ENCODE measurements around the gene CLEC4A. TPM values are rescaled to one million over a fixed set of nuclear protein-coding genes. Genes with fewer than 3 reads are reported as not detected.
A peak's percentile ranks its signal among the peaks of the same experiment; 100 is the strongest.
"Not testable (repeated sequence)": the region's sequence is repeated elsewhere in the genome, so short reads cannot be mapped to it uniquely, and the experiment has no call there.

CLEC4A gene
- total RNA-seq, 4 donors from 2014 or later: 0.62 to 11.6 (median 2.4) TPM

GRCh38 chr12:8089716-8090115 is 33.7 kb upstream of the CLEC4A start:
- DNase-seq (ENCODE audit: low spot score in 2 of 2): no peak
- TF ChIP-seq POLR2A (IDR thresholded peaks at IDR 0.05): no peak
- TF ChIP-seq CTCF (IDR thresholded peaks at IDR 0.05): no peak
- intact Hi-C loops (cut with DNase I; ENCODE audit: low total_unique reads): loop anchor here (2.0 kb wide), 1 partner anchor 35 kb away; no protein-coding TSS in a partner anchor
- 82 to 88% methylated on average over 5 of the region's 5 CpGs for WGBS, 2 donors
- no peak overlapping the region for H3K4me3 ChIP-seq (ENCODE audit: low read depth, poor library complexity, severe bottlenecking)

DNA sequence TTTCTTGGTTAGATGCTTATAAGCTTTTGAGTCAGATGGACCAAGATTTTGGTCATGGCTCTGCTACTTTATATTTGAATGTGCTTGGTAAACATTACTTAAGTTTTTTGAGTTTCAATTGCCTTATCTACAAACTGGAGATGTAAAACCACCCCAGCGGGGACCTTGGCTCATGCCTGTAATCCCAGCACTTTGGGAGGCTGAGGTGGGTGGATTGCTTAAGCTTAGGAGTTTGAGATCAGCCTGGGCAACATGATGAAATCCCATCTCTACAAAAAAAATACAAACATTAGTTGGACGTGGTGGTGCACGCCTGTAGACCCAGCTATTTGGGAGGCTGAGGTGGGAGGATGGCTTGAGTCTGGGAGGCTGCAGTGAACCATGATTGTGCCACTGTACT is 30.1 kb upstream of the CLEC4A start:
- DNase-seq (ENCODE audit: low spot score in 2 of 2): no peak
- H3K4me3 ChIP-seq (ENCODE audit: low read depth, poor library complexity, severe bottlenecking): no peak overlapping the region
- TF ChIP-seq CTCF (IDR thresholded peaks at IDR 0.05): no peak
- no peak for TF ChIP-seq POLR2A (IDR thresholded peaks at IDR 0.05)
- WGBS, 2 donors: 96 to 97% methylated on average over 3 of the region's 3 CpGs
- intact Hi-C loops (cut with DNase I; ENCODE audit: low total_unique reads): no loop called here

DNA sequence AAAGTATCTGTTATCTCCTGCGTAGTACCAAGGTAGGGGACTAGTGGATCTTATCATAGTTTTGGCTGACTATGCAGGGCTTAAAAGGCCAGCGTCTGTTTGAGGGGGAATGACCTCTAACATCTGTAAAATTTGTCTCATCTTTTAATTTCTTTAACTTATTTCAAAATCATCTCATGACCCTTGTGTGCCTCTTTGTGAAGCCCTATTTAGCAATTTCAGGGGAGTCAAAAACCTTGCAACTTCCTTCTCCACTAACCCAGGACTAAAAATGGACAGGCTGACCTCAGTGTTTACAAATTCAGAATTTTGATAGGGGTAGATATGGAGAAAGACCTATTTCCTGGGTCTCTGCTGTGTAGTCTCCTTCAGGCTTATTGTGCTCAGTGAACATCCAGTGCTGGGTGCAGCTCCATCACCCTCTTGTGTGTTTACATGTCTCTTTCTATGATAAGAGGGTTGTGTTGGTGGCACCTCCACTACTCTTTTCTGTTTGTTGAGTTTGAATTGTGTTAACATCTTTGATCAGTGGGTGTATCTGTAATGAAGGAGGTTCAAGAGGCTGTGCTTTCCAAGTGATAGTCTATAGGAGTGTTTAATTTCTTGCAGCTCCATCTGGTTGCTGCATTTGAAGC is 27.0 kb upstream of the CLEC4A start:
- no peak for DNase-seq (ENCODE audit: low spot score in 2 of 2)
- intact Hi-C loops (cut with DNase I; ENCODE audit: low total_unique reads): no loop called here
- 92 to 100% methylated on average over 2 of the region's 2 CpGs for WGBS, 2 donors
- no peak overlapping the region for H3K4me3 ChIP-seq (ENCODE audit: low read depth, poor library complexity, severe bottlenecking)
- TF ChIP-seq CTCF (IDR thresholded peaks at IDR 0.05) (no peak), POLR2A (IDR thresholded peaks at IDR 0.05) (no peak)

- DNase-seq (ENCODE audit: low spot score in 2 of 2): no peak
- TF ChIP-seq POLR2A (IDR thresholded peaks at IDR 0.05) (no peak), CTCF (IDR thresholded peaks at IDR 0.05) (no peak)
- H3K4me3 ChIP-seq (ENCODE audit: low read depth, poor library complexity, severe bottlenecking): no peak overlapping the region
- intact Hi-C loops (cut with DNase I; ENCODE audit: low total_unique reads): no loop called here
- 95 to 100% methylated on average over 3 of the region's 3 CpGs for WGBS, 2 donors
Observed at GRCh38 chr12:8099235-8099634, 24.2 kb upstream of the CLEC4A start.

DNA sequence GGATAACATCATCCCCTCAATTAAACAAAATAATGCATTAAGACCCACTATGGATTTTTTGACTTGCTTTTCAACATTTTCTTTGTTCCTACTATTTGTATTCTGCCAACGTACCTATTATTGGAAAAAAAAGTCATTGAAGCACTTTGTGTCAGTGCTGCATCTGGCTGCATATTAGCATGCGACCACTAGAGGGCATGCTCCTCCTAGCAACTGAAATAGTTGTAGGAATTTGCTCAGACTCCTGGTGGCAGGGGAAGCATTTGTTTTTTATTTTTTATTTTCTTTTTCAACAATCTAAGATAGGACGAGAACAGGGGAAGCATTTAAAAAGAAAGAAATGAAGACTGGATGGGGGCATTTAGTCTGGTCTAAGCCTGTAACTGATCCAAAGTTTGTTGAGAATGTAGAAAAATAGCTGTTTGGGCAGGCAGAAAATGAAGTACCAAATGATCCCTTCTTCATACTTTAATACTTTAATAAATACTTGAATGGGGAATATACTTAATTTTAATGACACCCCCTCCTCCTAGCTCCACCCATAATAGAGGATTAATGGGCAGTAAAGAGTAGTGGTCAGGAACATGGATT is 14.5 kb upstream of the CLEC4A start:
- intact Hi-C loops (cut with DNase I; ENCODE audit: low total_unique reads): loop anchor here (10.0 kb wide), 1 partner anchor 126 kb away; no protein-coding TSS in a partner anchor
- DNase-seq (ENCODE audit: low spot score in 2 of 2): peak; percentile 65 to 89
- TF ChIP-seq POLR2A (IDR thresholded peaks at IDR 0.05) (no peak), CTCF (IDR thresholded peaks at IDR 0.05) (peak in 1 of 3 donors; percentile 91)
- no peak overlapping the region for H3K4me3 ChIP-seq (ENCODE audit: low read depth, poor library complexity, severe bottlenecking)
- 0 to 1% methylated on average over 3 of the region's 3 CpGs for WGBS, 2 donors

DNA sequence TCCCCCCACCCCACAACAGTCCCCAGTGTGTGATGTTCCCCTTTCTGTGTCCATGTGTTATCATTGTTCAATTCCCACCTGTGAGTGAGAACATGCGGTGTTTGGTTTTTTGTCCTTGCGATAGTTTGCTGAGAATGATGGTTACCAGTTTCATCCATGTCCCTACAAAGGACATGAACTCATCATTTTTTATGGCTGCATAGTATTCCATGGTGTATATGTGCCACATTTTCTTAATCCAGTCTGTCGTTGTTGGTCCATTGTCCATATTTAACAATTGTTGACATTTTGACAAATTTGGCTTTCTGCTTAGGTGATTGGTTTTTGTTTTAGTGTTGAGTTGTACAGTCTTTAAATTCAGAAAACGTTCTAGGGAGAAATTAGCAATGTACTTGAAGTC is 10.3 kb upstream of the CLEC4A start:
- intact Hi-C loops (cut with DNase I; ENCODE audit: low total_unique reads); H3K4me3 ChIP-seq (ENCODE audit: low read depth, poor library complexity, severe bottlenecking); DNase-seq (ENCODE audit: low spot score in 2 of 2): not testable (repeated sequence)
- 95 to 97% methylated on average over 4 of the region's 4 CpGs for WGBS, 2 donors
